HUDEP-2 (cell line): ENCODE results near the gene MRE11.
"Not testable (repeated sequence)": the region's sequence is repeated elsewhere in the genome, so short reads cannot be mapped to it uniquely, and the experiment has no call there.

ENCODE experiments used
- DNase-seq, 76 experiments: peaks; one replicate each; lab custom pipeline; 2025; ENCODE audit not compliant: unreplicated experiment in 76 of 76; lab: John Stamatoyannopoulos, UW

MRE11 gene

GRCh38 chr11:94507485-94507884, 13.8 kb upstream of the MRE11 start:
- no peak for DNase-seq

- not testable (repeated sequence) for DNase-seq
Measured at GRCh38 chr11:94506513-94506912, 12.9 kb upstream of the MRE11 start.

- peak in 20 of 76 experiments; percentile 3 to 39 (median 15) for DNase-seq
Measured at GRCh38 chr11:94504689-94505293, 11.1 kb upstream of the MRE11 start.

GRCh38 chr11:94501522-94501921, 7.9 kb upstream of the MRE11 start:
- no peak for DNase-seq

- DNase-seq, result no peak
Measured at GRCh38 chr11:94500181-94500580, 6.5 kb upstream of the MRE11 start.

DNA sequence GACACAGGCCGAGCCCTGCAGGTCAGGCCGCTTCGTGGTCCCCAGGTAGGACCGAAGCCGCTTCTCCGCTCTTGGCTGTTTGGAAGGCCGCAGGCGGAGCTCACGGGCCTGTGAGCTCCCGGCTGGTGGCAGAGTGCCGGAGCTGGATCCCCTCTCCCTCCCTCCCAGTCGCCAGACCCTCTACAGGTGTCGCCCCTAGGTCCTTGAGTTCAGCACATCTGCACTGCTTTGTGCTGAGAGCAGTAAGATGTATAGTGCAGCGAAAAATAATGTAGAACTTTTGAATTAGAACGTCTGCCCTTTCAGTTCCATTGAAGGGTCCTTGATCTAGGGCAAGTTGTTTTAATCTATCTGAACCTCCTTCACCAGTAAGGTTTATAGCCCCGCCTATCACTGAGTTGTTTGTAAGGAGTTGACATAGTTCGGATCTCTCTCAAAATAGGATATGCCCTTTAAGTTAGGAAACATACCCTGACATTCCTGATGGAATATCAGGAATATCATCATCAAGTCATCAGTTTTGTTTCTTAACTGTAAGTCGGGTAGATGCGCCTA, 559 bp upstream of the MRE11 start:
- peak in 4 of 76 experiments; percentile 52 to 71 (median 60) for DNase-seq

GRCh38 chr11:94486068-94486467, 7.6 kb downstream of the MRE11 start:
- DNase-seq, result no peak

DNA sequence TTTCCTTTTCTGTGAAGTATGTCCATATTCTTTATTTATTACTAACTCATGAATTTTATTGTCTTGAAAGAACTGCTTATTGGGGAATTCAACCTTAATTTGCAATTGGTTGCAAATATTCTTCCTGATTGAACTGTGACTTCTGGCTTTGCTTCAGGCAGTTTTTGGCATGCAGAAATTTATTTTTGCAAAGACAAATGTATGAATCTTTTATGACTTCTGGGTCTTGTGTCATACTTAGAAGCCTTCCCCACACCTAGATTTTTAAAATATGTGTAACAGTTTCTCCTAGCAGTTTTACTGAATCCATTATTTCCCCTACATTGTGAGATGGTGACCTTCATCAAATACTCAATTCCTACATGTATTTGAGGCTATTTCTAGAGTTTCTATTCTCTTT, 12.3 kb downstream of the MRE11 start:
- no peak for DNase-seq

- DNase-seq, result no peak
Measured at GRCh38 chr11:94477624-94478023, 16.0 kb downstream of the MRE11 start.

DNA sequence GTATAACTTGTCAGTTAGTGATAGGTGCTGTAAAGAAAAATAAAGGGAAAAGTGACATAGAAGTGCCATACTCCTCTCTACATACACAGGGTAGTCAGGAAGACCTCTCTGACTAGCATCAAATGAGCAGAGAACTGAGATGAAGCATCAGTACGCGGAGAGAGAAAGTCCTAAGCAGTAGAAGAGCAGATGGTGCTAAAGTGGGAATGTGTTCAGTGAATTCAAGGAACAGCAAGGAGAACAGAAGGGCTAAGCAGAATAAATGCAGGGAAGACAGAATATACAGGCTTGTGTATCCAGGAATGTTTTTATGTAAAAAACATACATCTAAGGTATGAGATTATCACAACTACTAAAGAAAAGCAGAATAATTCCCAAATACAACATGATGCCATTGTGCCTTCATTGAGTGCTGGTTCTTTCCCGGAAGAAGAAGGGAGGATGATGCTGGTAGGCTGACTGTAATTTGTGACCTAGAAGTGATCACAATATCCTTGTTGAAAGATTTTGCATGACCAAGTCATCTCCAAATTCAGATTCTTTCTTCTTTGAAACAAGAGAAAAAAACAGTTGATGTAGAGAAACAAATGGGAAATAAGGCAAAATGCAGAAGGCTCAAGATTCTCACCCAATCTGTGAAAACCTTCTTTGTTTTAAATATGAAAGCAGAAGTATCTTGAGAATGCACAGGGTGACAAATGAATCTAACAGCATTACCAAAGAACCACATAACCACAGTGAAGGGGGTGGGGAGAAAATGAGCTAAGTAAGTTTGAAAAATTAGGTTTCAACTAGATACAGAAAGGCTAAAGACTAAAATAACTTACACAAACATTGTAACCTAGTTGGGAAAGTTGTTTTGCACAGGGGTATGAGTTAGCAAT, 20.5 kb downstream of the MRE11 start:
- DNase-seq, result no peak

- DNase-seq, result no peak
Measured at GRCh38 chr11:94469416-94469815, 24.2 kb downstream of the MRE11 start.

- no peak for DNase-seq
Measured at GRCh38 chr11:94459576-94459975, 34.1 kb downstream of the MRE11 start.

- DNase-seq, result no peak
Measured at GRCh38 chr11:94457118-94458029, 36.3 kb downstream of the MRE11 start.

- no peak for DNase-seq
Measured at GRCh38 chr11:94455861-94456260, 37.8 kb downstream of the MRE11 start.

DNA sequence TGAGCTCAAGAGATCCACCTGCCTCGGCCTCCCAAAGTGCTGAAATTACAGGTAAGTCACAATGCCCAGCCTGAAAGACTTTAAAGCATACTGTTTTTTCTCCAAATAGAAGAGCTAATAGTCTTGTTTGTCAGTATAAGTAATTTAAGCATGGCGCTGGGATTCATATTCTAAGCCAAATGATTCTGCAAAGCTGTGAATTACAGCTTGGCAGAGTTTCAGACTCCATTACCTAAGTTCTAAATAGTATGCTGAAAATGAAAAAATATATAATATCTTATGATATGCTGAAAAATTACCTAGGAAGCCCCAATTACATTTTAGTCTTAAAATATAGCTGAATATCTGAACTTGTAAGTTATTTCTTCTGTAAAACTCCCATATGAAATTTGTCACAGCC, 39.3 kb downstream of the MRE11 start:
- DNase-seq, result no peak

DNA sequence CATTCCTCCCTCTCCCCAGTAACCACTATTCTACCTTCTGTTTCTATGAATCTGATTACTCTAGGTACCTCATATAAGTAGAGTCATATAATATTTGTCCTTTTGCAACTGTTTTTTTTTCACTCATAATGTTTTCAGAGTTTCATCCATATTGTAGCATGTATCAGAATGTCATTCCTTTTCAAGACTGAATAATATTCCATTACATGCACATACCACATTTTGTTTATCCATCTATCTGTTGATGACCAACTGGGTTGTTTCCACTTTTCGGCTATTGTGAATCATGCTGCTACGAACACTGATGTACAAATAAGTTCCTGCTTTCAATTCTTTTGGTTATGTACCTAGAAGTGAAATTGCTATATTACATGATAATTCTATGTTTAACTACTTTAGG, 40.7 kb downstream of the MRE11 start:
- no peak for DNase-seq

- no peak for DNase-seq
Measured at GRCh38 chr11:94450048-94450447, 43.6 kb downstream of the MRE11 start.

GRCh38 chr11:94449437-94449836, 44.2 kb downstream of the MRE11 start:
- no peak for DNase-seq

DNA sequence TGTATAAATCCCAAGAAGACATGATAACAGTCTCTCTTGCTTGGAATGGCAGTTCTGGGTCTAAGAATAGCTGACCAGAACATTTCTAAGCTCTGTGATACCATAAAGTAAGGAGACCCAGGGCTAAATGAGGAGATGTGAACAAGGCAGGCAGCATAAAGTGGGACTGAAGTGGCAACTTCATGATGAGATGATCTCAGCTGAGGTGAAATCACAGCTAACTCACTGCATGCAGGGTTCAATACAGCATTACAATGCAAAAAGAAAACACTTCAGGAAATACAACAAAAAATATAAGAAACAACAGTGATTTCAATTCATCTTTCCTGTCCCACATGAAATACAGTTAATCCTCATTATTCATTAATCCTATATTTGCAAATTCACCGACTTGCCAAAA, 44.6 kb downstream of the MRE11 start:
- DNase-seq, result no peak

DNA sequence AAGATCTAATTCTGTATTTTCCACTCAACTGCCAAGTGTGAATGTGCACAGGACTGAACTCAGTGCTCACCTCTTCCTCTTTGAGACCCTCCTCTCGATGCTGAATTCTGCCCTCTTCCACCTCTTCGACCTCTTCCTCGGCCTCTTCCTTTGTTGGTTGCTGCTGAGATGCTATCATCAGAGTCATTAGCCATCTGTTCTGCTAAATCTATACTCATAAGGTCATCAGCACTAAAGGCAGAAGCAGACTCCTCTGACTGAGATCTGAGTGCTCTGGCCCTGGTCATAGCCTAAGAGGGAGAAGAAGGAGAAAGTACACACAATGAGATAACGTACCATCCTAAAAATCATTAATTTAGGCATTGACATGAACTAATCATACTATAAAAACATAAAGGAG, 46.5 kb downstream of the MRE11 start:
- no peak for DNase-seq

GRCh38 chr11:94445641-94446040, 48.0 kb downstream of the MRE11 start:
- no peak for DNase-seq
